GM23338 (cell line): ENCODE results near the gene CNP. TPM values are rescaled to one million over a fixed set of nuclear protein-coding genes. Genes with fewer than 3 reads are reported as not detected.
"Not testable (repeated sequence)": the region's sequence is repeated elsewhere in the genome, so short reads cannot be mapped to it uniquely, and the experiment has no call there.

Experiments
- ATAC-seq: fragments of 200-7000 bp; cut with Tn5 transposase; 3 replicates; pipeline ENCODE4 v1.9.1; 2020
- DNase-seq: peaks from one replicate; pipeline ENCODE4 v3.0.0-alpha.2; 2015; ENCODE audit warnings: low spot score
- H2AFZ ChIP-seq: fragments of 200-600 bp; sonication (generic); 2 replicates; pipeline ENCODE4 v1.8.0; 2016; ENCODE audit warnings: antibody characterized with exemption, mild to moderate bottlenecking, moderate library complexity
- H3F3A ChIP-seq: fragments of 200-600 bp; sonication (generic); replicated peaks from 2 replicates; pipeline ENCODE4 v1.8.0; 2017; ENCODE audit warnings: antibody characterized with exemption, mixed run types, low read depth
- H3K27ac ChIP-seq: fragments of 200-600 bp; sonication (generic); 2 replicates; pipeline ENCODE4 v1.6.1; 2016; ENCODE audit warnings: low read depth
- H3K27me3 ChIP-seq: fragments of 200-600 bp; sonication (generic); 2 replicates; pipeline ENCODE4 v1.8.0; 2016; ENCODE audit warnings: mild to moderate bottlenecking, mixed run types, moderate library complexity; ENCODE audit not compliant: insufficient read depth
- H3K36me3 ChIP-seq: fragments of 200-600 bp; sonication (generic); 2 replicates; pipeline ENCODE4 v1.8.0; 2016; ENCODE audit warnings: mild to moderate bottlenecking; ENCODE audit not compliant: insufficient read depth
- H3K4me1 ChIP-seq: fragments of 200-600 bp; sonication (generic); 2 replicates; pipeline ENCODE4 v1.8.0; 2016; ENCODE audit warnings: mild to moderate bottlenecking, moderate library complexity; ENCODE audit not compliant: insufficient read depth
- H3K4me2 ChIP-seq: fragments of 200-600 bp; sonication (generic); 2 replicates; pipeline ENCODE4 v1.7.1; 2017; ENCODE audit warnings: mixed run types
- H3K4me3 ChIP-seq: fragments of 200-600 bp; sonication (generic); 2 replicates; pipeline ENCODE4 v1.6.1; 2016; ENCODE audit warnings: mixed run types
- H3K79me2 ChIP-seq: fragments of 200-600 bp; sonication (generic); replicated peaks from 2 replicates; pipeline ENCODE4 v1.8.0; 2017; ENCODE audit warnings: mild to moderate bottlenecking; ENCODE audit not compliant: insufficient read depth
- H3K9me2 ChIP-seq: fragments of 200-600 bp; sonication (generic); 2 replicates; pipeline ENCODE4 v1.8.0; 2017; ENCODE audit not compliant: insufficient read depth
- H4K20me1 ChIP-seq: fragments of 200-600 bp; sonication (generic); replicated peaks from 2 replicates; pipeline ENCODE4 v1.8.0; 2017; ENCODE audit warnings: mild to moderate bottlenecking; ENCODE audit not compliant: insufficient read depth
- H3K27ac Mint-ChIP-seq: 2 replicates; pipeline ENCODE4 v1.8.0; 2020; ENCODE audit warnings: inconsistent platforms, mild to moderate bottlenecking, moderate library complexity, mixed read lengths
- H3K27me3 Mint-ChIP-seq: 3 replicates; pipeline ENCODE4 v1.8.0; 2022; ENCODE audit warnings: low read depth, mild to moderate bottlenecking, moderate library complexity, mixed read lengths, inconsistent platforms; ENCODE audit not compliant: insufficient read depth, poor library complexity
- H3K36me3 Mint-ChIP-seq: 3 replicates; pipeline ENCODE4 v1.8.0; 2021; ENCODE audit warnings: low read depth, mild to moderate bottlenecking, inconsistent platforms, moderate library complexity, mixed read lengths
- H3K4me1 Mint-ChIP-seq: 3 replicates; pipeline ENCODE4 v1.8.0; 2020; ENCODE audit warnings: mild to moderate bottlenecking, inconsistent platforms, mixed read lengths
- H3K4me3 Mint-ChIP-seq: 3 replicates; pipeline ENCODE4 v1.8.0; 2021; ENCODE audit warnings: moderate library complexity, mild to moderate bottlenecking, inconsistent platforms, mixed read lengths
- H3K9me3 Mint-ChIP-seq: 3 replicates; pipeline ENCODE4 v1.8.0; 2020; ENCODE audit warnings: moderate library complexity, mild to moderate bottlenecking, inconsistent platforms, mixed read lengths
- CREB1 ChIP-seq: fragments of 250-450 bp; sonication (Bioruptor Pico); IDR thresholded peaks from 2 replicates; pipeline ENCODE4 v1.5.0; 2020; ENCODE audit warnings: low read depth, mild to moderate bottlenecking, moderate library complexity
- EZH2 ChIP-seq: fragments of 200-600 bp; sonication (generic); IDR thresholded peaks from one replicate; pipeline ENCODE4 v1.8.0; 2017; ENCODE audit warnings: antibody characterized with exemption, mild to moderate bottlenecking, low read depth; ENCODE audit not compliant: unreplicated experiment
- EZH2phosphoT487 ChIP-seq: fragments of 200-600 bp; sonication (generic); IDR thresholded peaks from one replicate; pipeline ENCODE4 v1.8.1; 2018; ENCODE audit warnings: antibody characterized with exemption; ENCODE audit not compliant: unreplicated experiment
- JUNB ChIP-seq: IDR thresholded peaks from one replicate; pipeline ENCODE4 v1.6.1; 2016; ENCODE audit warnings: antibody characterized with exemption; ENCODE audit not compliant: unreplicated experiment
- NANOG ChIP-seq: IDR thresholded peaks from 2 replicates; pipeline ENCODE4 v1.6.1; 2016; ENCODE audit warnings: antibody characterized with exemption, borderline replicate concordance
- POLR2AphosphoS5 ChIP-seq: IDR thresholded peaks from 2 replicates; pipeline ENCODE4 v1.6.1; 2016; ENCODE audit warnings: antibody characterized with exemption, low read depth
- STAT1 ChIP-seq: IDR thresholded peaks from one replicate; pipeline ENCODE4 v1.6.1; 2016; ENCODE audit warnings: antibody characterized with exemption; ENCODE audit not compliant: unreplicated experiment
- ZNF114 ChIP-seq: fragments of 250-450 bp; sonication (Bioruptor Pico); IDR thresholded peaks from 2 replicates; pipeline ENCODE4 v1.5.0; 2020; ENCODE audit warnings: mild to moderate bottlenecking, moderate library complexity
- ZNF331 ChIP-seq: fragments of 250-450 bp; sonication (Bioruptor Pico); IDR thresholded peaks from 2 replicates; pipeline ENCODE4 v1.5.0; 2020; ENCODE audit warnings: low read depth, mild to moderate bottlenecking, moderate library complexity
- polyA plus RNA-seq: library from polyadenylated mRNA; unstranded; fragments of >200 nt; fragmentation: Nextera tagmentation; extraction: Ambion mirVana; gene quantifications from 2 replicates; pipeline ENCODE4 v1.2.1, GENCODE V29; 2016
- total RNA-seq: library from RNA; depleted of rRNA; stranded (reverse); fragments of >200 nt; shearing (Covaris generic); gene quantifications from 2 replicates; pipeline ENCODE4 v1.2.3, GENCODE V29; 2014
- TF ChIP-seq, protein P1 (sequence below): fragments of 250-450 bp; sonication (Bioruptor Pico); IDR thresholded peaks from 2 replicates; pipeline ENCODE4 v1.5.0; 2020; ENCODE audit warnings: mild to moderate bottlenecking, moderate library complexity
- TF ChIP-seq, protein P2 (sequence below): IDR thresholded peaks from one replicate; pipeline ENCODE4 v1.6.1; 2018; ENCODE audit warnings: antibody characterized with exemption; ENCODE audit not compliant: unreplicated experiment

Gene CNP
- total and polyA plus RNA-seq, 2 experiments from 2014 or later: 30.8 to 47.8 TPM

DNA sequence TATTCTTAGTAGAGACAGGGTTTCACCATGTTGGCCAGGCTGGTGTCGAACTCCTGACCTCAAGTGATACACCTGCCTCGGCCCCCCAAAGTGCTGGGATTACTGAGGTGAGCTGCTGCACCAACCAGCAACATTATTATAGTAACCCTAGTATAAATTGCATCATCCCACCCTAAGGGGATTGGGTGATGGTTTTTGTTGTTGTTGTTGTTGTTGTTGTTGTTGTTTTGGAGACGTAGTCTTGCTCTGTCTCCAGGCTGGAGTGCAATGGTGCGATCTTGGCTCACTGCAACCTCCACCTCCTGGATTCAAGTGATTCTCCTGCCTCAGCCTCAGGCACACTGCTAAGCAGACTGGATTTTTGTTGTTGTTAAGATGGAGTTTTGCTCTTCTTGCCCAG is 34.9 kb upstream of the CNP start:
- not testable (repeated sequence) for H3K79me2 ChIP-seq, H3K4me2 ChIP-seq, ATAC-seq, H3K27ac Mint-ChIP-seq, H2AFZ ChIP-seq, H3K4me3 ChIP-seq, H4K20me1 ChIP-seq, DNase-seq, H3K27ac ChIP-seq, H3K36me3 ChIP-seq, H3K9me2 ChIP-seq, H3K36me3 Mint-ChIP-seq, H3K4me3 Mint-ChIP-seq, H3K4me1 ChIP-seq, H3K27me3 ChIP-seq, H3F3A ChIP-seq, H3K9me3 Mint-ChIP-seq
- Mint-ChIP-seq H3K27me3 (peaks cover 19% of the 10 kb centered on the region), H3K4me1 (peaks cover 14% of the 10 kb centered on the region)

DNA sequence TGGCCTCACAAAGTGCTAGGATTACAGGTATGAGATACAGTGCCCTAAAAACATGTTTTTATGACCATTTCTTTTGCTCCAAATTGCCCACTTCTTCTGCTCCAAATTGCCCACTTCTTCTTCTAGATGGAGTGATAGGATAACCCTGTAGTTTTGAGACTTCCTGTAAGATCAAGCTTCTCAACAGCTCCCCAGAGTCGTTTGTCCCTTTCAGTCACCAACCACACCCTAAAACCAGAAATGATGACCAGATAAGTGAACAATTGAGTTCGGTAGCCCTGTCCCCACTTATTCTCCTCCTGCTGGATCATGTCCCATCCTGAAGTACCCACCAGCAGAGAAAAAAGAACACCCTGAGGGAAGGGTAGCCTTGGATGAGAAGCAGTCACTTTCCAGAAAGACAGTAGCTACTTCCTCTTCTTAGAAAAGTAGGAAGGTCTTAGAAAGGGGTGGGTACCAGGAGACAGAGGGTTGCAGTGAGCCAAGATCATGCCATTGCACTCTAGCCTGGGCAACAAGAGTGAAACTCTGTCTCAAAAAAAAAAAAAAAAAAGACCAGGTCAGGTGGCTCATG is 33.7 kb upstream of the CNP start:
- H3K9me2 ChIP-seq: no peaks in the 10 kb centered on the region
- ATAC-seq (no peak), DNase-seq (no peak)
- no peak overlapping the region for H3K4me3 Mint-ChIP-seq
- no peaks in the 10 kb centered on the region; the same call in 2 of the 3 replicates for H3K36me3 Mint-ChIP-seq
- no peak overlapping the region for H3K4me3 ChIP-seq
- H3K4me2 ChIP-seq: no peak overlapping the region
- H3K27ac ChIP-seq: no peak overlapping the region
- no peak overlapping the region for H3K27ac Mint-ChIP-seq
- no peaks in the 10 kb centered on the region; the same call in 2 of the 3 replicates for H3K9me3 Mint-ChIP-seq
- H4K20me1 ChIP-seq: no peaks in the 10 kb centered on the region; the same call in 1 of the 2 replicates
- peaks cover 14% of the 10 kb centered on the region for H3K4me1 Mint-ChIP-seq
- H3K27me3 ChIP-seq: no peaks in the 10 kb centered on the region
- H3K27me3 Mint-ChIP-seq: peaks cover 19% of the 10 kb centered on the region
- H2AFZ ChIP-seq: no peak overlapping the region
- H3K79me2 ChIP-seq: no peaks in the 10 kb centered on the region; the same call in 1 of the 2 replicates
- H3F3A ChIP-seq: peaks cover 3% of the 10 kb centered on the region; the same call in 1 of the 2 replicates
- H3K4me1 ChIP-seq: peaks cover 6% of the 10 kb centered on the region; the same call in 1 of the 2 replicates
- H3K36me3 ChIP-seq: no peaks in the 10 kb centered on the region
- TF ChIP-seq JUNB (no peak), ZNF114 (CRISPR knock-in tag) (no peak), EZH2 (no peak), NANOG (no peak), STAT1 (no peak), ZNF331 (CRISPR knock-in tag) (no peak), EZH2phosphoT487 (no peak), CREB1 (CRISPR knock-in tag) (no peak), POLR2AphosphoS5 (no peak)
- TF ChIP-seq, protein P1, sequence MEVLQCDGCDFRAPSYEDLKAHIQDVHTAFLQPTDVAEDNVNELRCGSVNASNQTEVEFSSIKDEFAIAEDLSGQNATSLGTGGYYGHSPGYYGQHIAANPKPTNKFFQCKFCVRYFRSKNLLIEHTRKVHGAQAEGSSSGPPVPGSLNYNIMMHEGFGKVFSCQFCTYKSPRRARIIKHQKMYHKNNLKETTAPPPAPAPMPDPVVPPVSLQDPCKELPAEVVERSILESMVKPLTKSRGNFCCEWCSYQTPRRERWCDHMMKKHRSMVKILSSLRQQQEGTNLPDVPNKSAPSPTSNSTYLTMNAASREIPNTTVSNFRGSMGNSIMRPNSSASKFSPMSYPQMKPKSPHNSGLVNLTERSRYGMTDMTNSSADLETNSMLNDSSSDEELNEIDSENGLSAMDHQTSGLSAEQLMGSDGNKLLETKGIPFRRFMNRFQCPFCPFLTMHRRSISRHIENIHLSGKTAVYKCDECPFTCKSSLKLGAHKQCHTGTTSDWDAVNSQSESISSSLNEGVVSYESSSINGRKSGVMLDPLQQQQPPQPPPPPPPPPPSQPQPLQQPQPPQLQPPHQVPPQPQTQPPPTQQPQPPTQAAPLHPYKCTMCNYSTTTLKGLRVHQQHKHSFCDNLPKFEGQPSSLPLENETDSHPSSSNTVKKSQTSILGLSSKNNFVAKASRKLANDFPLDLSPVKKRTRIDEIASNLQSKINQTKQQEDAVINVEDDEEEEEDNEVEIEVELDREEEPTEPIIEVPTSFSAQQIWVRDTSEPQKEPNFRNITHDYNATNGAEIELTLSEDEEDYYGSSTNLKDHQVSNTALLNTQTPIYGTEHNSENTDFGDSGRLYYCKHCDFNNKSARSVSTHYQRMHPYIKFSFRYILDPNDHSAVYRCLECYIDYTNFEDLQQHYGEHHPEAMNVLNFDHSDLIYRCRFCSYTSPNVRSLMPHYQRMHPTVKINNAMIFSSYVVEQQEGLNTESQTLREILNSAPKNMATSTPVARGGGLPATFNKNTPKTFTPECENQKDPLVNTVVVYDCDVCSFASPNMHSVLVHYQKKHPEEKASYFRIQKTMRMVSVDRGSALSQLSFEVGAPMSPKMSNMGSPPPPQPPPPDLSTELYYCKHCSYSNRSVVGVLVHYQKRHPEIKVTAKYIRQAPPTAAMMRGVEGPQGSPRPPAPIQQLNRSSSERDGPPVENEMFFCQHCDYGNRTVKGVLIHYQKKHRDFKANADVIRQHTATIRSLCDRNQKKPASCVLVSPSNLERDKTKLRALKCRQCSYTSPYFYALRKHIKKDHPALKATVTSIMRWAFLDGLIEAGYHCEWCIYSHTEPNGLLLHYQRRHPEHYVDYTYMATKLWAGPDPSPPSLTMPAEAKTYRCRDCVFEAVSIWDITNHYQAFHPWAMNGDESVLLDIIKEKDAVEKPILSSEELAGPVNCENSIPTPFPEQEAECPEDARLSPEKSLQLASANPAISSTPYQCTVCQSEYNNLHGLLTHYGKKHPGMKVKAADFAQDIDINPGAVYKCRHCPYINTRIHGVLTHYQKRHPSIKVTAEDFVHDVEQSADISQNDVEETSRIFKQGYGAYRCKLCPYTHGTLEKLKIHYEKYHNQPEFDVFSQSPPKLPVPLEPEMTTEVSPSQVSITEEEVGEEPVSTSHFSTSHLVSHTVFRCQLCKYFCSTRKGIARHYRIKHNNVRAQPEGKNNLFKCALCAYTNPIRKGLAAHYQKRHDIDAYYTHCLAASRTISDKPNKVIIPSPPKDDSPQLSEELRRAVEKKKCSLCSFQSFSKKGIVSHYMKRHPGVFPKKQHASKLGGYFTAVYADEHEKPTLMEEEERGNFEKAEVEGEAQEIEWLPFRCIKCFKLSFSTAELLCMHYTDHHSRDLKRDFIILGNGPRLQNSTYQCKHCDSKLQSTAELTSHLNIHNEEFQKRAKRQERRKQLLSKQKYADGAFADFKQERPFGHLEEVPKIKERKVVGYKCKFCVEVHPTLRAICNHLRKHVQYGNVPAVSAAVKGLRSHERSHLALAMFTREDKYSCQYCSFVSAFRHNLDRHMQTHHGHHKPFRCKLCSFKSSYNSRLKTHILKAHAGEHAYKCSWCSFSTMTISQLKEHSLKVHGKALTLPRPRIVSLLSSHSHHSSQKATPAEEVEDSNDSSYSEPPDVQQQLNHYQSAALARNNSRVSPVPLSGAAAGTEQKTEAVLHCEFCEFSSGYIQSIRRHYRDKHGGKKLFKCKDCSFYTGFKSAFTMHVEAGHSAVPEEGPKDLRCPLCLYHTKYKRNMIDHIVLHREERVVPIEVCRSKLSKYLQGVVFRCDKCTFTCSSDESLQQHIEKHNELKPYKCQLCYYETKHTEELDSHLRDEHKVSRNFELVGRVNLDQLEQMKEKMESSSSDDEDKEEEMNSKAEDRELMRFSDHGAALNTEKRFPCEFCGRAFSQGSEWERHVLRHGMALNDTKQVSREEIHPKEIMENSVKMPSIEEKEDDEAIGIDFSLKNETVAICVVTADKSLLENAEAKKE (CRISPR knock-in tag): no peak
- TF ChIP-seq, protein P2, sequence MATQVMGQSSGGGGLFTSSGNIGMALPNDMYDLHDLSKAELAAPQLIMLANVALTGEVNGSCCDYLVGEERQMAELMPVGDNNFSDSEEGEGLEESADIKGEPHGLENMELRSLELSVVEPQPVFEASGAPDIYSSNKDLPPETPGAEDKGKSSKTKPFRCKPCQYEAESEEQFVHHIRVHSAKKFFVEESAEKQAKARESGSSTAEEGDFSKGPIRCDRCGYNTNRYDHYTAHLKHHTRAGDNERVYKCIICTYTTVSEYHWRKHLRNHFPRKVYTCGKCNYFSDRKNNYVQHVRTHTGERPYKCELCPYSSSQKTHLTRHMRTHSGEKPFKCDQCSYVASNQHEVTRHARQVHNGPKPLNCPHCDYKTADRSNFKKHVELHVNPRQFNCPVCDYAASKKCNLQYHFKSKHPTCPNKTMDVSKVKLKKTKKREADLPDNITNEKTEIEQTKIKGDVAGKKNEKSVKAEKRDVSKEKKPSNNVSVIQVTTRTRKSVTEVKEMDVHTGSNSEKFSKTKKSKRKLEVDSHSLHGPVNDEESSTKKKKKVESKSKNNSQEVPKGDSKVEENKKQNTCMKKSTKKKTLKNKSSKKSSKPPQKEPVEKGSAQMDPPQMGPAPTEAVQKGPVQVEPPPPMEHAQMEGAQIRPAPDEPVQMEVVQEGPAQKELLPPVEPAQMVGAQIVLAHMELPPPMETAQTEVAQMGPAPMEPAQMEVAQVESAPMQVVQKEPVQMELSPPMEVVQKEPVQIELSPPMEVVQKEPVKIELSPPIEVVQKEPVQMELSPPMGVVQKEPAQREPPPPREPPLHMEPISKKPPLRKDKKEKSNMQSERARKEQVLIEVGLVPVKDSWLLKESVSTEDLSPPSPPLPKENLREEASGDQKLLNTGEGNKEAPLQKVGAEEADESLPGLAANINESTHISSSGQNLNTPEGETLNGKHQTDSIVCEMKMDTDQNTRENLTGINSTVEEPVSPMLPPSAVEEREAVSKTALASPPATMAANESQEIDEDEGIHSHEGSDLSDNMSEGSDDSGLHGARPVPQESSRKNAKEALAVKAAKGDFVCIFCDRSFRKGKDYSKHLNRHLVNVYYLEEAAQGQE: no peak
